HG03025 (cell line): ENCODE data around the gene ABRAXAS1.
"Not testable (repeated sequence)": the region's sequence is repeated elsewhere in the genome, so short reads cannot be mapped to it uniquely, and the experiment has no call there.

Experiments
- ATAC-seq: cut with Tn5 transposase; IDR thresholded peaks from one replicate; pipeline ENCODE4 v1.9.1; 2021; ENCODE audit warnings: mild to moderate bottlenecking, moderate library complexity; ENCODE audit not compliant: unreplicated experiment, low FRiP score

The ABRAXAS1 gene

GRCh38 chr4:83484500-83485461, at the start of gene ABRAXAS1:
ABRAXAS1 (minus strand) TSS chr4:83485100; CDS start chr4:83485072, 28 bp downstream.
- ATAC-seq: peak; percentile 95

GRCh38 chr4:83527671-83528070, 42.8 kb upstream of the ABRAXAS1 start:
- no peak for ATAC-seq

DNA sequence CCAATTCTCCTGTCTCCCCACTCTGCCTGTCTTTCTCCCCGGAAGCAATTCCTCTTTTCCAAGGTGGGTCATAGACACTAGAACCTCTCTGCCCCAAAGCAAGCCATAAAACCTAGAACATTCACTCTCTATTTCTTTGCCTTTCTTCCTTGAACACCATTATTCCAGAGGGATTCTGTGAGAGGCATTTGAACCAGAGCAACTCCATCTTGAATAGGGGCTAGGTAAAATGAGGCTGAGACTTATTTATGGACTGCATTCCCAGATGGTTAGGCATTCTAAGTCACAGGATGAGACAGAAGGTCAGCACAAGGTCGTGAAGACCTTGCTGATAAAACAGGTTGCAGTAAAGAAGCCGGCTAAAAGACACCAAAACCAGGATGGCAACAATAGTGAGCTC, 37.3 kb upstream of the ABRAXAS1 start:
- no peak for ATAC-seq

DNA sequence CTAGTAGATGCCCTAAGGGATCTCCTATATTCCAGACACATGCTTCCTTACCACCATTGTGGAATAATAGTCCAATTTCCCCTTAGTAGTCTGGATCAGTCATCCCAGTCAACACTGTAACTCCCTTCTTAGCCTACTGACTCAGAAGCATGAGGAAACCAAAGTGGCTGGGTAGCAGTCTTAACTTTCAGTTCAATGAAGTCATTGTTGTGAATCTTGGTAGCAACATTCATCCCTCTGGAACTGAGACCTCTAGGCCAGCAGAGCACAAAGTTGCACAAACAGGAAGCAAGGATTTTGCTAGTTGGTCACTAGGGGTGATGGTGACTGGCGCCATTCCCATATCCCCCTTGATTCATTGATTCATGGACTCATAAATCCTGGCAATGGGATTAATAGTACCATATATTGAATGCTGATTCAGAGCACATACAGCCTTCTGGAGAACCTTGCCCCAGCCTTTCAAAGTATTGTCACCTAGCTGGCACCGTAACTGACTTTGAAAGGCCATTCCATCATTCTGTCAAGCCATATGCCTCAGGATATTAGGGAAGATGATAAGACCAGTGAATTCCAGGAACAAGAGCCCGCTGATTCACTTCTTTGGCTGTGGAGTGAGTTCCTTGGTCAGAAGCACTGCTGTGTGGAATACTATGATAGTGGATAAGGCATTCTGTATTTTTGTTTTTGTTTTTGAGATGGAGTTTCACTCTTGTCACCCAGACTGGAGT, 31.3 kb upstream of the ABRAXAS1 start:
- no peak for ATAC-seq

DNA sequence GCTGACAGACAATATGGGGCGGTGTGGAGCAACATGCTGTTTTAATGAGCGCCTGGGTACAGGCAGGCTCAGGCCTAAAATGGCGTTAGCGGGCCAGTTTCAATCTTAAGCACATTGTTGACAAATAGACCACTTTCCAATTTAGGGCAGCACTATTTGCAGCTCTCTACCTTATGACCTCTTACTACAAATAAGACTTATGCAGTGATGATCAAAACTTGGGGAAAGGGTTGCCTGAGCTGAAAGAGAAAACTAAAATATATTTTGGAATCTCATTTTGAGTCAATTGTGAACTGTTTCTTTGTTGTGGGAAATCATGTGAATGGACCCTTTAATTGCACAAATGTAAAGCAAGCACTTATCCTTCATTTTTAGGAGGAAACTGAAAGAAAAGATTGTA, 25.5 kb upstream of the ABRAXAS1 start:
- no peak for ATAC-seq

DNA sequence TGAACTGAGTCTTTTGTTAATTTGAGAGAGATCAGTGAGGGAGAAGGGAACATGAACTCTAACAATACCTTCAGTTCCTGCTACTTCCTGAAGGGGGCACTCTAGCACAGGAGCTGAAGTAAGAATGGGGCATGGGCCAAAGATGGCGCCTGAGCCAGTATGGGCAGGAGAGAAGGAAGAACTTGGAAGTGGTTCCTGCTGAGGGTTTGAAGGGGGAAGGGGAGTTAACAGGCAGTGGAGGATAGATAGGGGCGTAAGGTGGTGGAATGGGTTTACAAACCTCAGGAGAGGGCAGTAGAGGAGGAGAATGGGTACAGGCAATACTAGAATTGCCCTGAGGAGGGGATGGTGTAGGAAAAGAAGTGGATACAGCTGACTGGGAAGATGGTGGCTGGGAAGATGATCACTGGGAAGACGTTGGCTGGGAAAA, 24.3 kb upstream of the ABRAXAS1 start:
- not testable (repeated sequence) for ATAC-seq

- ATAC-seq: no peak
Measured at GRCh38 chr4:83504996-83505395, 20.1 kb upstream of the ABRAXAS1 start.

GRCh38 chr4:83504503-83504902, 19.6 kb upstream of the ABRAXAS1 start:
- no peak for ATAC-seq

GRCh38 chr4:83503974-83504373, 19.1 kb upstream of the ABRAXAS1 start:
- ATAC-seq: no peak

DNA sequence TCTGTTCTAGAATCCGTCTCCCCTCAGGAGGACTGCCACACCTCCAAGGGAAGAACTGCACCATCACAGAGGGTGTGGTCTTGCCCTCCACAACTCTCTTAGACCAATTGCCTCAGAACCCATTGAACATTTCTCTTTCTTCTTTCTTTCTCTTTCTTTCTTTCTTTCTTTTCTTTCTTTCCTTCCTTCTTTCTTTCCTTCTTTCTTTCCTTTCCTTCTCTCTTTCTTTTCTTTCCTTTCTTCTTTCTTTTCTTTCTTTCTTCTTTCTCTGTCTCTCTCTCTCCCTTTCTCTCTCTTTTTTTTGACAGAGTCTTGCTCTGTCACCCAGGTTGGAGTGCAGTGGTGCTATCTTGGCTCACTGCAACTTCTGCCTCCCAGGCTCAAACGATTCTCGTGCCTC, 16.8 kb upstream of the ABRAXAS1 start:
- not testable (repeated sequence) for ATAC-seq

- ATAC-seq: no peak
Measured at GRCh38 chr4:83498187-83498586, 13.3 kb upstream of the ABRAXAS1 start.

GRCh38 chr4:83496085-83496917, 11.4 kb upstream of the ABRAXAS1 start:
- not testable (repeated sequence) for ATAC-seq

GRCh38 chr4:83490876-83491450, 6.1 kb upstream of the ABRAXAS1 start:
- ATAC-seq: no peak

DNA sequence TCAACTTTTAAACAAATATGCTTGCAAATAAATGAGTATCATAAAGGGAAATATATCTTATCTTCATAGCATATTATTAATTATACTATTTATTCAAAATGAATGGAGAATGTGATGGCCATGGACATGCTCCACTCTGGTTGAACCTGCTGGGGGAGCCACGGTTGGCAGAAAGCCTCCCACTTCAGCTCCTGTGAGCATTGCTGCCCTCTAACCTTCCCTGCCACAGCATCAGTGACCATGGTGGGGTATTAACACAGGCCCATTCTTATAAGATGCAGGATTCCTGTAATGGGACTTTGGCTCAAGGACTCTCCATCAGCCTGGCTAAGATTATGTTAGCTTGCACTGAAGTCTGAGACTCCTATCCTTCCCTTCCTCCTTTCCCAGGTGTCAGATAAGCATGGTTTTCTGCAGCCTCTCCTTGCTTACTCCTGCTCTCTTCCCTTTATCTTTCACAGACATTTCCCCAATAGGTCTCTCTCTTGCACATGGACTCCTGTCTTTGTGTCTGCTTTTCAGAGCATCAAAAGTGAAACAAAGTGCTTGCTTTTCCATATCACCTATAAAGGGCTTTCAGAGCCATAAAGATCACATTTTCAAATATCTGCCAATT, 4.9 kb upstream of the ABRAXAS1 start:
- ATAC-seq: no peak

GRCh38 chr4:83486457-83487129, 1.7 kb upstream of the ABRAXAS1 start:
- ATAC-seq: no peak

DNA sequence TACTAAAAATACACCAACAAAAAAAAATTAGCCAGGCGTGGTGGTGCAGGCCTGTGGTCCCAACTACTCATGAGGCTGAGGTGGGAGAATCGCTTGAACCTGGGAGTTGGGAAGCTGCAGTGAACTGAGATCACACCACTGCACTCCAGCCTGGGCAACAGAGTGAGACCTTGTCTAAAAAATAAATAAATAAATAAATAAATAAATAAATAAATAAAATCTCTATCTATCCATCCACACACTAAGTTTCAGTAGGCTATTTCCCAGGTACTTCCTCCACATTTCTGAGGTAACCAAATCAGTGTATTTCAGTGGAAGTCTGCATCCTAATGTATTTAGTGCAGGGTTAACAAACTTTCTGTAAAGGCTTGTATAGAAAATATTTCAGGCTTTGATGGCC, 10.9 kb downstream of the ABRAXAS1 start:
- ATAC-seq: no peak

DNA sequence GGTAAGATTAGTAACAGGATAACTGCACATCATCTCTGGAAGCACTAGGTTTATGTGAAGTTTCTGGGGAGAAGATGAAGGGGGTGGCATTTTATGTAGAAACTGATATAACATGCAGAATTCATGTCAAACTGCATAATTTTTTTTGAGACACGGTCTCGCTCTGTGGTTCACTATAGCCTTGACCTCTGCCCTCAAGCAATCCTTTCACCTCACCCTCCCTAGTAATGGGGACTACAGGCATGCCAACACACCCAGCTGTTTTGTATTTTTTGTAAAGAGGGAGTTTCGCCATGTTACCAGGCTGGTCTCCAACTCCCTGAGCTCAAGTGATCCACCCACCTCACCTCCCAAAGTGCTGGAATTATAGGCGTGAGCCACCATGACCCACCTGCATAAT, 11.5 kb downstream of the ABRAXAS1 start:
- ATAC-seq: no peak

DNA sequence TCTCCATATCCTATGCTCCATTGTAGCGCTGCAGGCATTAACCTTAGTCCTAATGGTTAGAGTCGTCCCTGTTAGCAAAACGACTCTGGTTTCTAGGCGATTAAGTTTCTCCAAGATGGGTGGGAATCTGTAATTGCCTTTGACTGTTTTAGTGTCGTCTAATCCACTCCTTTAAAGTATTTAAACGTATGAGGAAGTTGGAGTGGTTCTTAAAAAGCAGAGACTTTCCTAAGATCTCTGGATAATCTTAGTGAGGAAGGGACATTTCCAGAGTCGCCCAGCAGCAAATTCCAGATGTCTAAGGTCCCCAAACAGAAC, 28.8 kb downstream of the ABRAXAS1 start:
- ATAC-seq: no peak
